HG03469 (cell line): ENCODE results near the gene MAPK8IP2.

ENCODE experiments used
- ATAC-seq: cut with Tn5 transposase; IDR thresholded peaks from one replicate; pipeline ENCODE4 v1.9.1; 2021; ENCODE audit warnings: mild to moderate bottlenecking, moderate library complexity, moderate number of reproducible peaks; ENCODE audit not compliant: unreplicated experiment

The MAPK8IP2 gene

GRCh38 chr22:50600538-50600937, at the start of gene MAPK8IP2:
MAPK8IP2 (plus strand) TSS chr22:50600793; CDS start chr22:50600819, 26 bp downstream.
- no peak for ATAC-seq

GRCh38 chr22:50551160-50551752, 49.3 kb upstream of the MAPK8IP2 start:
- no peak for ATAC-seq

GRCh38 chr22:50553310-50553709, 47.3 kb upstream of the MAPK8IP2 start:
- no peak for ATAC-seq

GRCh38 chr22:50556703-50557102, 43.9 kb upstream of the MAPK8IP2 start:
- no peak for ATAC-seq

GRCh38 chr22:50560034-50560433, 40.6 kb upstream of the MAPK8IP2 start:
- ATAC-seq, result no peak

GRCh38 chr22:50561401-50562358, 38.9 kb upstream of the MAPK8IP2 start:
- no peak for ATAC-seq

GRCh38 chr22:50562523-50563412, 37.8 kb upstream of the MAPK8IP2 start, which contains the start of gene SYCE3:
SYCE3 (minus strand) TSS chr22:50562919; CDS start chr22:50556405, 6,514 bp downstream.
- ATAC-seq, result peak; percentile 90

GRCh38 chr22:50563413-50564160, 37.0 kb upstream of the MAPK8IP2 start:
- ATAC-seq, result no peak

GRCh38 chr22:50564289-50564688, 36.3 kb upstream of the MAPK8IP2 start:
- no peak for ATAC-seq

GRCh38 chr22:50567721-50568252, 32.8 kb upstream of the MAPK8IP2 start:
- no peak for ATAC-seq

- ATAC-seq, result no peak
Measured at GRCh38 chr22:50568626-50569025, 32.0 kb upstream of the MAPK8IP2 start.

- ATAC-seq, result no peak
Measured at GRCh38 chr22:50569041-50569459, 31.5 kb upstream of the MAPK8IP2 start.

- no peak for ATAC-seq
Measured at GRCh38 chr22:50569896-50570535, 30.6 kb upstream of the MAPK8IP2 start.

GRCh38 chr22:50570861-50571260, 29.7 kb upstream of the MAPK8IP2 start:
- ATAC-seq, result no peak

- ATAC-seq, result no peak
Measured at GRCh38 chr22:50571264-50572175, 29.1 kb upstream of the MAPK8IP2 start.

GRCh38 chr22:50572965-50573364, 27.6 kb upstream of the MAPK8IP2 start:
- ATAC-seq, result no peak

- no peak for ATAC-seq
Measured at GRCh38 chr22:50573491-50574382, 26.9 kb upstream of the MAPK8IP2 start.
